Measurements from ENCODE around the gene MYO7A. TPM values are rescaled to one million over a fixed set of nuclear protein-coding genes. Genes with fewer than 3 reads are reported as not detected.

Gene MYO7A
- total and polyA plus RNA-seq, 2 of the 4 experiments (the other 2 are of a cell fraction): 0.02 TPM; not detected in 1

- Histone ChIP-seq H3K27me3 (ENCODE audit: control insufficient read depth, insufficient read depth, low read length) (no peaks in the 10 kb centered on the region), H3K9me1 (ENCODE audit: insufficient read depth, low read length) (peaks cover 9% of the 10 kb centered on the region), H3K18ac (ENCODE audit: low read depth, low read length) (no peak overlapping the region), H3K27ac (ENCODE audit: insufficient read depth, low read length) (no peak overlapping the region), H3K36me3 (ENCODE audit: control insufficient read depth, insufficient read depth, low read length) (peaks cover 8% of the 10 kb centered on the region; the same call in 1 of the 2 replicates), H3K4me3 (ENCODE audit: insufficient read depth, low read depth, low read length) (no peak overlapping the region), H3K79me1 (ENCODE audit: low read depth in 1 of 2, low read length in 2 of 2) (peaks cover 0 to 10% of the 10 kb centered on the region in 2 experiments; a peak in 1 of 4 replicates), H3K4me2 (ENCODE audit: low read depth, low read length) (no peak overlapping the region), H4K8ac (ENCODE audit: low read depth in 2 of 2, low read length in 2 of 2) (no peak overlapping the region), H2BK120ac (ENCODE audit: low read depth, low read length) (no peak overlapping the region), H4K91ac (ENCODE audit: insufficient read depth, low read depth, low read length) (no peak overlapping the region), H4K5ac (ENCODE audit: low read depth, low read length) (no peak overlapping the region), H3K9ac (ENCODE audit: low read depth, low read length) (no peak overlapping the region), H2BK15ac (ENCODE audit: low read depth, low read length) (no peak overlapping the region), H3K23ac (ENCODE audit: low read depth, low read length) (no peak overlapping the region), H4K20me1 (ENCODE audit: insufficient read depth, low read length) (peaks cover 2% of the 10 kb centered on the region; the same call in 1 of the 2 replicates), H3K9me3 (ENCODE audit: control insufficient read depth, insufficient read depth, low read length) (no peaks in the 10 kb centered on the region), H3K14ac (replicated peaks; ENCODE audit: low read depth, low read length) (no peak overlapping the region), H3K4ac (ENCODE audit: low read depth, low read length) (no peak overlapping the region), H3K56ac (ENCODE audit: extremely low read depth, insufficient read depth, low read length) (no peak overlapping the region), H3K4me1 (ENCODE audit: control insufficient read depth, insufficient read depth, low read length) (peaks cover 10% of the 10 kb centered on the region), H2AK5ac (ENCODE audit: low read depth, low read length) (no peak overlapping the region), H2BK20ac (ENCODE audit: low read depth, low read length) (no peak overlapping the region), H2AFZ (replicated peaks; ENCODE audit: low read length, poor library complexity) (no peak overlapping the region), H2AK9ac (replicated peaks; ENCODE audit: low read depth, low read length, poor library complexity) (no peak overlapping the region), H2BK5ac (ENCODE audit: low read depth, low read length, poor library complexity, severe bottlenecking) (no peak overlapping the region)
- 96% methylated on average over 11 of the region's 20 CpGs; no CpG with 5 or more reads in 1 of the 2 experiments for WGBS, 2 experiments (ENCODE audit: extremely low coverage in 2 of 2, insufficient read length in 1 of 2)
- no TSS peak for BruUV-seq (replicated peaks)
- in situ Hi-C loops (cut with MboI; ENCODE audit: low sequenced_read_pairs): no loop called here
- intact Hi-C loops (cut with micrococcal nuclease): loop anchor here (1.0 kb wide), 1 partner anchor 66 kb away; no protein-coding TSS in a partner anchor
- CTCF ChIA-PET: interaction anchor here (0.9 kb wide), 1 partner anchor 15 kb away, joined by 3 read pairs; no protein-coding TSS in a partner anchor
- dilution Hi-C loops (cut with HindIII; ENCODE audit: low sequenced_read_pairs, unreplicated experiment): no loop called here
- POLR2A ChIA-PET (ENCODE audit: unreplicated experiment): no interaction called here
- ATAC-seq (ENCODE audit: low read depth) (no peak), DNase-seq (no peak)
- no peak for TF ChIP-seq ELK1 (IDR thresholded peaks at IDR 0.05; ENCODE audit: borderline replicate concordance, low read depth, low read length)
- TF ChIP-seq SMC3 (IDR thresholded peaks at IDR 0.05; ENCODE audit: low read depth, low read length): no peak
- no peak for TF ChIP-seq USF2 (IDR thresholded peaks at IDR 0.05; ENCODE audit: low read depth, low read length)
- no peak for TF ChIP-seq RFX5 (IDR thresholded peaks at IDR 0.05; ENCODE audit: low read depth, low read length)
- TF ChIP-seq CHD1 (IDR thresholded peaks at IDR 0.05; ENCODE audit: low read depth, low read length): no peak
- no peak for TF ChIP-seq RCOR1 (IDR thresholded peaks at IDR 0.05; ENCODE audit: insufficient replicate concordance, low read length)
- TF ChIP-seq MAZ (IDR thresholded peaks at IDR 0.05; ENCODE audit: borderline replicate concordance, low read depth, low read length): no peak
- no peak for TF ChIP-seq CEBPB (IDR thresholded peaks at IDR 0.05; ENCODE audit: low read depth, low read length)
- no peak for TF ChIP-seq CTCF (conservative IDR thresholded peaks at IDR 0.05; ENCODE audit: low read depth, low read length)
- TF ChIP-seq MXI1 (IDR thresholded peaks at IDR 0.05; ENCODE audit: borderline replicate concordance, low read depth, low read length): no peak
- no peak for TF ChIP-seq FOS (IDR thresholded peaks at IDR 0.05; ENCODE audit: low read depth, low read length)
- no peak for TF ChIP-seq NFE2L2 (IDR thresholded peaks at IDR 0.05; ENCODE audit: low read depth, low read length)
- TF ChIP-seq BHLHE40 (IDR thresholded peaks at IDR 0.05; ENCODE audit: low read depth, low read length): no peak
- TF ChIP-seq MAFK (IDR thresholded peaks at IDR 0.05; ENCODE audit: low read depth, low read length): no peak
- TF ChIP-seq RAD21 (IDR thresholded peaks at IDR 0.05; ENCODE audit: low read length): no peak
Measured at GRCh38 chr11:77112641-77113381, 15.2 kb upstream of the MYO7A start.
